GM13976 (cell line): ENCODE results near the gene BRAT1.

Experiments
- DNase-seq: peaks from one replicate; pipeline ENCODE4 v3.0.0; 2012; ENCODE audit warnings: low spot score
- in situ Hi-C: fragments of 300-500 bp; cut with MboI; formaldehyde crosslinking; loops from one replicate; pipeline ENCODE4 v1.12.0; 2022; ENCODE audit warnings: low sequenced_read_pairs, mixed read lengths, inconsistent platforms; ENCODE audit not compliant: unreplicated experiment
- TF ChIP-seq, protein P1 (sequence below): IDR thresholded peaks from 2 replicates; pipeline ENCODE4 v1.5.1; 2012; ENCODE audit warnings: borderline replicate concordance, mild to moderate bottlenecking; ENCODE audit not compliant: insufficient read depth; ENCODE audit errors: extremely low read depth, missing control alignments, control extremely low read depth

The BRAT1 gene

DNA sequence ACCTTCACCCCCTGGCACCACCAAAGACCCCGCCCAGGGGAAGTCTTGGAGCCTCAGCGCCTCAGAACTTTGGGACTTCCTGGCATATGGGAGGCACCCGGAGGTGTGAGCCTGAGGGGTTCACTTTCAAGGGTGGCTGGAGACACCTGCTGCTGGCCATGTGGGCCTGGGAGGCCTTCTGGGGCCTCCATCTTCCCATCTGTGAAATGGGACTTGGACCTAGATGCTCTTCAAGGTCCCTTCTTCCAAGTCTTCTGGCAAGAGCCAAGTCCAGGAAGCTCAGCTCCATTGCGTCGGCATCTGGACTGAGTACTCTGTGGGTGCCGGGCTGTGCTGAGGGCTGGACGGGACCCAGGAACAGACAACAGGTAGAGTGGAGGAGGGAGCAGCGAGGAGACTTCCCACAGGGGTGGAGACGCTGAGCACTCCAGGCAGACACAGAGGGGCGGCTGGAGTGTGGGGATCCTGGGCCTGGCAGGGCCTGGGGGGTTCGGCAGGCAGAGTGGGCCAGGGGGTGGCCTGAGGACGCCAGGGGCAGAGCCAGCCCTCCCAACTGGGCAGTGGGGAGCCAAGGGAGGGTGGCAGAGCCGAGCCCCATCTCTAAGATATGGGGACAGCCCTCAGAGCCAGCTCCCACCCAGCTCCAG, 45.1 kb downstream of the BRAT1 start:
- in situ Hi-C loops: no loop called here
- TF ChIP-seq, protein P1, sequence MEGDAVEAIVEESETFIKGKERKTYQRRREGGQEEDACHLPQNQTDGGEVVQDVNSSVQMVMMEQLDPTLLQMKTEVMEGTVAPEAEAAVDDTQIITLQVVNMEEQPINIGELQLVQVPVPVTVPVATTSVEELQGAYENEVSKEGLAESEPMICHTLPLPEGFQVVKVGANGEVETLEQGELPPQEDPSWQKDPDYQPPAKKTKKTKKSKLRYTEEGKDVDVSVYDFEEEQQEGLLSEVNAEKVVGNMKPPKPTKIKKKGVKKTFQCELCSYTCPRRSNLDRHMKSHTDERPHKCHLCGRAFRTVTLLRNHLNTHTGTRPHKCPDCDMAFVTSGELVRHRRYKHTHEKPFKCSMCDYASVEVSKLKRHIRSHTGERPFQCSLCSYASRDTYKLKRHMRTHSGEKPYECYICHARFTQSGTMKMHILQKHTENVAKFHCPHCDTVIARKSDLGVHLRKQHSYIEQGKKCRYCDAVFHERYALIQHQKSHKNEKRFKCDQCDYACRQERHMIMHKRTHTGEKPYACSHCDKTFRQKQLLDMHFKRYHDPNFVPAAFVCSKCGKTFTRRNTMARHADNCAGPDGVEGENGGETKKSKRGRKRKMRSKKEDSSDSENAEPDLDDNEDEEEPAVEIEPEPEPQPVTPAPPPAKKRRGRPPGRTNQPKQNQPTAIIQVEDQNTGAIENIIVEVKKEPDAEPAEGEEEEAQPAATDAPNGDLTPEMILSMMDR: no peak
- no peak for DNase-seq

GRCh38 chr7:2509298-2509906, 45.9 kb downstream of the BRAT1 start:
- in situ Hi-C loops: no loop called here
- no peak for DNase-seq
- TF ChIP-seq, protein P1: no peak

- peak; percentile 62 for DNase-seq
- in situ Hi-C loops: no loop called here
- TF ChIP-seq, protein P1: no peak
These were observed 46.8 kb downstream of the BRAT1 start for GRCh38 chr7:2508327-2509215.

DNA sequence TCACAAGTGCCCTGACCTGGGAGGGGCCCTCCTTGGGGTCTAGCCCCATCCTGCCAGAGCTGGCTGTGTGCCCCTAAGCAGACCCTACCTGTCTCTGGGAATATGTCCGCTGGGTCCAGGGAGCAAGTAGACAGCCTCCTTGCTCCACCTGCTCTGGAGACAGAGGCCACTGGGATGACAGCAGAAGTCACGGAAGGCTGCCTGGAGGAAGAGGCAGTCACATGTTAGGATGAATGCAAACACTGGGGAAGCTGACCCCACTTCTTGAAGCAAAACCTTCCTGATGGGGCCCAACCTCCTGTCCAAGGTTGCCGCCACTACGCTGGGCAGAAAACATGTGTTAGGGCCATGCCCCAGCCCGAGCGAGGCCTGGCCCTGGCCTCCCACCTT, 47.4 kb downstream of the BRAT1 start:
- TF ChIP-seq, protein P1: no peak
- in situ Hi-C loops: no loop called here
- no peak for DNase-seq

- TF ChIP-seq, protein P1: no peak
- DNase-seq: no peak
- in situ Hi-C loops: no loop called here
These were observed 48.0 kb downstream of the BRAT1 start for GRCh38 chr7:2507208-2507916.

DNA sequence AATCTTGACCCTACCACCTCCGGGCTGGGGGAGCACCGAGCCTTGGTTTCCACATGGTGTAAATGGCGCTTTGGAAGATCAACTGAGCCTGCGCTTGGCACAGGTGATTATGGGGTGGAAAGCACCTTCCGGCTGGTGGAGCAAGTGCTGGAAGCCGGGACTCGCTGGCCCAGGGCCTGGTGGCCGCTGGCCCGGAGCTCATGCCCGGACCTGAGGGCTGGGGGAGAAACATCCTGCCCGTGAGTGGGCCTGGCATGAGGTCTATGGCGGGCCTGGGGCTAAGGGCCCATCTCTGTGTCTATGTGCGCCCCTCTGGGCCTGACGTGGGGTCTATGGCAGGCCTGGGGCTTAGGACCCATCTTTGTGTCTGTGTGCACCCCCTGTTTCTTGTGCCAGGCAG, 49.9 kb downstream of the BRAT1 start:
- no peak for DNase-seq
- TF ChIP-seq, protein P1: no peak
- in situ Hi-C loops: no loop called here
